ENCODE measurements around the gene SCIN.
"Not testable (repeated sequence)": the region's sequence is repeated elsewhere in the genome, so short reads cannot be mapped to it uniquely, and the experiment has no call there.

SCIN gene

GRCh38 chr7:12650080-12650479, 79.6 kb downstream of the SCIN start:
- DNase-seq = no peak

- DNase-seq = no peak
Measured at GRCh38 chr7:12653110-12653509, 82.6 kb downstream of the SCIN start.

GRCh38 chr7:12653518-12653917, 83.0 kb downstream of the SCIN start:
- DNase-seq = no peak

GRCh38 chr7:12655161-12655560, 84.6 kb downstream of the SCIN start:
- DNase-seq = no peak

GRCh38 chr7:12660423-12660822, 89.9 kb downstream of the SCIN start:
- DNase-seq = not testable (repeated sequence)

GRCh38 chr7:12660986-12661385, 90.5 kb downstream of the SCIN start:
- DNase-seq = not testable (repeated sequence)

GRCh38 chr7:12661581-12661980, 91.1 kb downstream of the SCIN start:
- DNase-seq = no peak

GRCh38 chr7:12670000-12670729, 99.6 kb downstream of the SCIN start:
- no peak for DNase-seq

GRCh38 chr7:12670743-12671520, 100.4 kb downstream of the SCIN start:
- DNase-seq = no peak

GRCh38 chr7:12673436-12673835, 102.9 kb downstream of the SCIN start:
- not testable (repeated sequence) for DNase-seq

GRCh38 chr7:12674053-12674452, 103.5 kb downstream of the SCIN start:
- DNase-seq = no peak

GRCh38 chr7:12674861-12675260, 104.3 kb downstream of the SCIN start:
- no peak for DNase-seq

GRCh38 chr7:12683678-12684585, 113.4 kb downstream of the SCIN start:
- no peak for DNase-seq

- DNase-seq = no peak
Measured at GRCh38 chr7:12684733-12685132, 114.2 kb downstream of the SCIN start.

GRCh38 chr7:12685550-12685949, 115.0 kb downstream of the SCIN start:
- peak; percentile 59 for DNase-seq

GRCh38 chr7:12686234-12686890, 115.8 kb downstream of the SCIN start:
- DNase-seq = peak; percentile 99

GRCh38 chr7:12686891-12687717, 116.6 kb downstream of the SCIN start, which contains the start of gene ARL4A:
Gene ARL4A, plus strand, starts transcription at chr7:12687633. Its CDS starts 622 bp downstream, at chr7:12688255.
- peak; percentile 95 for DNase-seq

GRCh38 chr7:12687718-12688171, 117.2 kb downstream of the SCIN start:
- no peak for DNase-seq

GRCh38 chr7:12688485-12689170, 118.1 kb downstream of the SCIN start:
- not testable (repeated sequence) for DNase-seq

- DNase-seq = no peak
Measured at GRCh38 chr7:12689451-12689850, 118.9 kb downstream of the SCIN start.

All from activated CD8-positive, alpha-beta memory T cell treated with anti-CD3 and anti-CD28 coated beads for 24 hours (primary cell).